GM18508 (cell line): ENCODE measurements around the gene ARHGAP10.

ENCODE experiments used
- ATAC-seq: cut with Tn5 transposase; IDR thresholded peaks from one replicate; pipeline ENCODE4 v1.9.1; 2021; ENCODE audit warnings: moderate number of reproducible peaks; ENCODE audit not compliant: insufficient read depth, unreplicated experiment

ARHGAP10 gene

DNA sequence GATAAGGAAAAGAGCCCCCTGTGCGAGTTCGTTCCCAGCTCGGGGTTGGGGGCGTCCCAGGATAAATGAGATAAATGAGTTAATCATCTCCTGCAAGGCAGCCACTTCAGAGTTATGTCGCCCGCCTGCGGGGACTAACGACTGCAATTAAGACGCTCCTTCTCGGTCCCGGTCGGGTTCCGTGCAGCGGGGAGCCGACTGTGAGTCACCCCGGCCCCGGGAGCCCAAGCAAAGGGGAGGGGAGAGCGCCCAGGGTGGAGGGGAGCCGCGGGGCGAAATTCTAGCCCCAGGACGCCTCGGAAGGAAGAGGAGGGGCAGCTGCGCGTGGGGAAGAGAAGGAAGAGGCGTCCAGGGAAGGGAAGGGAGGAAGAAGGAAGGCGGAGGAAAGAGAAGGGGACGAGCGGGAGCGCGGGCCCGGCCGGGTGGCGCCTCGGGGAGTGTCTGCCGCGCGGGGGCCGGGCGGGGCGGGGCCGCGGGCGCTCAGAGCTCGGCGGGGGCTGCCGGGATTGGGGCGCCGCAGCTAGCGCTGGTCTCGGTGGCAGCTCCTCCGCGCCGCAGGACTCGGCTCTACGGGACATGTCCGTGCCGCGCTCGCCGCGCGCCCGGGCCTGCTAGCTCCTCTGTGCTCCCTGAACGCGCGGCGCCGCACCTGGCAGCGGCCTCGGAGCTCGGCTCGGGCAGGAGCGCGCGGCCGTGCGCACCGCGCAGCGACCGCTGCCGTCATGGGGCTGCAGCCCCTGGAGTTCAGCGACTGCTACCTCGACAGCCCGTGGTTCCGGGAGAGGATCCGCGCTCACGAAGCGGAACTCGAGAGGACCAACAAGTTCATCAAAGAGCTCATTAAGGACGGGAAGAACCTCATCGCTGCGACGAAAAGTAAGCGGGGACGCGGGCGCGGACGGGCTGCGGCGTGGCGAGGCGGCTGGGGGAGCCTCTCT is at the start of gene ARHGAP10:
TSS of gene ARHGAP10 (plus strand) at position 509 of the 938 bp plus-strand sequence. CDS start at position 723, 214 bp downstream.
- no peak for ATAC-seq

- ATAC-seq = no peak
These were observed 49.1 kb upstream of the ARHGAP10 start for GRCh38 chr4:147682755-147683154.

DNA sequence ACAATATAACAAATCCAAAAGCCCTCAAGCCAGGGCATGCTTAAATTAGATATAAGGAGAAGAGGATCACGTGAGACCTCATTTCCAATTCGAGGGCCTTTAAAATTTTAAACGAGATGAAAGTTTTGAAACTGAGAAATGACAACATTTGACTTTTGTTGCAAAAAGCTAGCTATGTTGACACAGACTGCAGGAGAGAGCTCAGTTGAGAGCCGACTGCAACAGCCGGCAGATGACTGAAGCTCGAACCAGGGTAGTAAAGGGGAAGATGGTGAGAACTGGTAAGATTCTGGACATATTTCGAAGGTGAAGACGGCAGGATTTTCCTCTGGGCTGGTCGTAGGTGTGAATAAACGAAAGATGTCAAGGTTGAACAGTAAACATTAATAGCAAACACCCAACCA is 48.7 kb upstream of the ARHGAP10 start:
- ATAC-seq = no peak

DNA sequence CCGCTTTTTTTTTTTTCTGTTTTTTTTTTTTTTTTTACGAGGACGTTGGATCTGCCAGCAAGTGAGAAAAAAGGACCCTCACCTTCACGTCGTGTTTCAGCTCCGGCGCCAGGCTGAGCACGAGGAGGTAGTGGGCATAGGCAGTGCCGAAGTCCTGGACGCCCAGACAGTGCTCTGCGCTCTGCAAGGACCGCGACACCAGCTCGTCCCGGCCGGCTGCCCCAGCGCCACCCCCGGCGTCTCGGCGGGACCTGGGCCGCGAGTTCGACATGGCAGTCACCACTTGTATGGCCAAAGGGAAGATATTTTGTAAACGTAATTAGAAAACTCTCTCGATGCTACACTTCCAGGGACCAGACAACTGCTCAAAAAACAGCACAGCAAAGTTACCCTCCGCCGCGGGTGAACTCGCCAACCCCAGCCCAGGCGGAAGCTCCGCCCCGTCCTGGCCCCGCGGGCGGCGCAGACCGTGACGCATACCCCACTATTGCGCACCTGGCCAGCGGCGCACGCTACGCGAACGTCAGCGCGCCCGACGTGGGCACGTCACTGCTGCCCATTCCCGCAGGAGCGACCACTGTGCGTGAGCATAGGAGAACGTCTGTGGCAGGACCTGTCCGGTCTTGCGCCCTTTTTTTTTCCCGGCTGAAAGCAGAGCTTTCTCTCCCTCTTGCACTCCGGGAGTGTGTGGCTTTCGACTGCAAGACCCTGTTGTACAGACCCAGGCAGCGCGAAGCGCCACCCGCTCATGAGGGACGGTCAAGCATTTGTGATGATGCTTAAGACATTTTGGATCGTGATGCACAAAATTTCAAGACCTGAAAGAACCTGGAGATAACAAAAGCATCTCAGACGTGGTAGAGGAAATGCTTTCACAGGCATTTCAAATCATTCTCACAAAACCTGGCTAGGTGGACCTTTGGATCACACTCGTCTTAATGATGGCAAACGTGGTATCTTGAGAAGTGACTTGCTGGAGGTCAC is 47.9 kb upstream of the ARHGAP10 start, which contains the start of gene PRMT9:
TSS of gene PRMT9 (minus strand) at position 447 of the 984 bp plus-strand sequence. CDS start at position 271, 176 bp downstream.
- ATAC-seq = peak; percentile 97

DNA sequence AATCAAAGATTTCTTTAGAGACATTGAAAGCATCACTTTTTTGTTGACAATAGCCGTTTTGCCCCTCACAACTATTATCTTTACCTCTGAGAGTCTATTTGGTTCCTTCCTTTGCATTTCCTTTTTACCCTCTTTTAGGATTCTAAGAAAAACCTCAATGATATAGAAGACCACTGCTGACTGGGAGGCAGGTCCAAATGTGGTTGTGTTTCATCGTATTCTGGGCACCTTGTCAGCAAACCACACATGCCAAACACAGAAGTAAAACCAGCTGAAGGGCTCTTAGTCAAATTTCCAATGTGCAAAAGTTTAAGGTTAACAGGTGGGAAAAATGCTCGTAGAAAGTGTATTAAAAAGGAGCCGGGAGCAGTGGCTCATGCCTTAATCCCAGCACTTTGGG is 42.8 kb upstream of the ARHGAP10 start:
- no peak for ATAC-seq

GRCh38 chr4:147691820-147692219 is 40.1 kb upstream of the ARHGAP10 start:
- no peak for ATAC-seq

DNA sequence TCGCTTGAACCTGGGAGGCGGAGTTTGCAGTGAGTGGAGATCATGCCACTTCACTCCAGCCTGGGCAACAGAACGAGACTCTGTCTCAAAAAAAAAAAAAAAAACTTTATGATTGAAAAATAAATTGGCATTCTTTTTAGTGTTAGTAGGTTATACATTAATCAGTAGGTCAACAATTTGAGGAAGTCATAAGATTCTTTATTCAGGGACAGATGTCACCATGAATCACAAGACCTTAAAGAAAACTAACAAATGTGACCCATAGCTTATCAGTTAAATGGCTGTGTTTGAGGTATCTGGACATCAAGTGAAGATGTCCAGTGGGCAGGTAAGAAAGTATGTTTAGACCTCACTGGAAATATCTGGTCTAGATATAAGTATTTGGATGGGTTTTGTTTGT is 38.7 kb upstream of the ARHGAP10 start:
- no peak for ATAC-seq

- ATAC-seq = no peak
These were observed 35.0 kb upstream of the ARHGAP10 start for GRCh38 chr4:147696866-147697265.

DNA sequence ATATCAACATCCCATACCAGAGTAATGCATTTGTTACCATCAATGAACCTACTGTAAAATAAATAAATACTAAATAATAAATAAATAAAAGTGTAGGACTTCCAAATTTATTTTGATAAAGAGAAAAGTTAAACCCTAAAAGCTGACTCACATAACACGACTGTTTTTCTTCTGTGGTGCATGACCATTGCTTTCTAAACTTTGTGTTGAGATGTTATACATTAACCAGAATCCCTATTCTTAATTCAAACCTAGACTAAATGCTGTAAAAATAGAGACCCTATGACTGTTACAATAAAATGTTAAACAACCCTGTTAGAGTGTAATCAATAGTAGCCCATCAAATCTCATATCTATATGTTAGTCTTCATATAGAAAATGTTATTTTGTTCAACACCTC is 27.0 kb upstream of the ARHGAP10 start:
- ATAC-seq = no peak

- ATAC-seq = peak; percentile 43
These were observed 23.8 kb upstream of the ARHGAP10 start for GRCh38 chr4:147707892-147708672.

DNA sequence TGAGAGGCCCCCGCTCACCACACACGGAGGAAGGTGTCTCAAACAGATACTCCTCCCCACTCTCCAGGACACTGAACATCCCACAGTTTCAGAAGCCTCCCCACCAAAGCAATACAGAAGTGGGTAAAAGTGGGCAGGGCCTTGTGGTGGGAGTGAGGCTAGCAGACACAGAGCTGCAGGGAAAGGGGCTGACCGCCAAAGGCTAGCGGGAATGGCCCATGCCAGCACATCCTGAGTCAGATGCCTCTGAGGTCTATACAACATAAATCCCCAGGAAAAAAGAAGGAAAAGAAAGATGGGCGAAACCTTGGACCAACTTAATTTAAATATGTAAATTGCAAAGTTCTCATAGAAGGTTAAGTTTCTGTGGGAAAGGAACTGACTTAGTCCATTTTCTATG is 21.9 kb upstream of the ARHGAP10 start:
- ATAC-seq = no peak

GRCh38 chr4:147714575-147715401 is 17.1 kb upstream of the ARHGAP10 start:
- no peak for ATAC-seq

GRCh38 chr4:147717878-147718277 is 14.0 kb upstream of the ARHGAP10 start:
- peak; percentile 87 for ATAC-seq

GRCh38 chr4:147723326-147723725 is 8.6 kb upstream of the ARHGAP10 start:
- ATAC-seq = no peak

- ATAC-seq = no peak
These were observed 7.3 kb upstream of the ARHGAP10 start for GRCh38 chr4:147724468-147725201.

GRCh38 chr4:147725673-147726072 is 6.2 kb upstream of the ARHGAP10 start:
- no peak for ATAC-seq

DNA sequence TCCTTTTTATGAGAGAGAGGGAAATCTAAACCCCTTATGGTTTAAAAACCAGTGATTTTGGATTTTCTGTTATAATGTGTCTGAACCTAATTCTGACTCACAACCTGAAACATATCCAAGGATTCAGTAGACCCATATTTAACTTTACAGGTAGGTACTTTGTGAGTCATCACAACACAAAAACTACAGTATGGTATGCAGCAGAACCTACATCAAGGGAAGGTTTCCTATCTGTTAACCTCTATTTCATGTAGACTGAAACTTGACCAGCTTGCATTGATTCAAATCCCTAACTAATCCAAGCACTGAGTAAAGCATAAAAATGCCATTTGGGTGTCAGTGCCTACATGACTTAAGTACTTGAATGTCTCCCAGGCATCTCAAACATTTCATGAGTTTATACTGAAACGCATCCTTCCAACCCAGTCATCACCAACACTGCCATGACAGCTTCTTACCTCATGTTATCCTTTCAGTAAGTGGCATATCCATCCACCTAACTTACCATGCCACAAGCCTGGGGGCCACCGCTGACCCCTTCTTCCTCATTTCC is 4.3 kb upstream of the ARHGAP10 start:
- ATAC-seq = no peak

DNA sequence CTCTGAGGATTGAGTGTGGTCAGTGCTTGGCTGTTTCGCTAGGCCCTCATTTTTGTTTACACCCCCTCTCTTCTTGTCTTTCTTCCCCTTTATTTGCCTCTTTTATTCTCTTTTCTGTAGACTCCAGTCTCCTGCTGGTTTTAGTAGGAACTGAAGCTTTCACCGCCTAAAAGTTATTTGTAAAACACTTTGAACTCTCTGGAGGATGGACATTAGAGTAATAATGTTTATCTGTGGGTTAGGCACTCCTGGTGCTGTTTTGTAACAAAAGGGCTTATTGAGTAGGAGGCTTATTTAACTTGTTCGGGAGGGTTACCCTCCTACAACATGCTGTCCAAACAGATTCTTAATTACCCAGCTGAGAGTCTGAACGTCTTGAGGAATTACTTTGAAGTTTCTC is 1.6 kb upstream of the ARHGAP10 start:
- ATAC-seq = no peak
